Measurements from ENCODE around the gene MVD.
A peak's percentile ranks its signal among the peaks of the same experiment; 100 is the strongest.
"Not testable (repeated sequence)": the region's sequence is repeated elsewhere in the genome, so short reads cannot be mapped to it uniquely, and the experiment has no call there.

The MVD gene

GRCh38 chr16:88622866-88623265, 40.0 kb downstream of the MVD start:
- no peak for DNase-seq

GRCh38 chr16:88622125-88622524, 40.8 kb downstream of the MVD start:
- DNase-seq: no peak

- no peak for DNase-seq
Measured at GRCh38 chr16:88619859-88620815, 42.8 kb downstream of the MVD start.

- no peak for DNase-seq
Measured at GRCh38 chr16:88618956-88619667, 43.8 kb downstream of the MVD start.

GRCh38 chr16:88618182-88618955, 44.5 kb downstream of the MVD start:
- no peak for DNase-seq

GRCh38 chr16:88617268-88618031, 45.4 kb downstream of the MVD start:
- DNase-seq: peak; percentile 60

- DNase-seq: peak; percentile 22
Measured at GRCh38 chr16:88616736-88617135, 46.2 kb downstream of the MVD start.

GRCh38 chr16:88616320-88616719, 46.6 kb downstream of the MVD start:
- DNase-seq: peak; percentile 48

- no peak for DNase-seq
Measured at GRCh38 chr16:88614818-88615580, 47.9 kb downstream of the MVD start.

GRCh38 chr16:88613911-88614817, 48.7 kb downstream of the MVD start:
- no peak for DNase-seq

GRCh38 chr16:88613293-88613692, 49.6 kb downstream of the MVD start:
- no peak for DNase-seq

- DNase-seq: no peak
Measured at GRCh38 chr16:88610909-88611812, 51.7 kb downstream of the MVD start.

- DNase-seq: no peak
Measured at GRCh38 chr16:88610080-88610479, 52.8 kb downstream of the MVD start.

GRCh38 chr16:88609426-88609825, 53.5 kb downstream of the MVD start:
- DNase-seq: not testable (repeated sequence)

GRCh38 chr16:88608076-88608475, 54.8 kb downstream of the MVD start:
- DNase-seq: no peak

- no peak for DNase-seq
Measured at GRCh38 chr16:88606148-88606757, 56.6 kb downstream of the MVD start.

GRCh38 chr16:88605186-88606147, 57.4 kb downstream of the MVD start:
- DNase-seq: no peak

- DNase-seq: no peak
Measured at GRCh38 chr16:88602091-88602490, 60.8 kb downstream of the MVD start.

Measured in NCI-H1092 treated with DMSO at 0.1 percent for 48 hours (cell line).